GM20000 (cell line): Measurements from ENCODE around the gene LBX2.
A peak's percentile ranks its signal among the peaks of the same experiment; 100 is the strongest.

Experiments used
- DNase-seq: peaks from one replicate; pipeline ENCODE4 v3.0.0; 2012; ENCODE audit warnings: low spot score
- TF ChIP-seq, protein P1 (sequence below): IDR thresholded peaks from 2 replicates; pipeline ENCODE4 v1.5.1; 2012; ENCODE audit warnings: mild to moderate bottlenecking, control low read depth; ENCODE audit errors: extremely low read depth, missing control alignments

Gene LBX2

DNA sequence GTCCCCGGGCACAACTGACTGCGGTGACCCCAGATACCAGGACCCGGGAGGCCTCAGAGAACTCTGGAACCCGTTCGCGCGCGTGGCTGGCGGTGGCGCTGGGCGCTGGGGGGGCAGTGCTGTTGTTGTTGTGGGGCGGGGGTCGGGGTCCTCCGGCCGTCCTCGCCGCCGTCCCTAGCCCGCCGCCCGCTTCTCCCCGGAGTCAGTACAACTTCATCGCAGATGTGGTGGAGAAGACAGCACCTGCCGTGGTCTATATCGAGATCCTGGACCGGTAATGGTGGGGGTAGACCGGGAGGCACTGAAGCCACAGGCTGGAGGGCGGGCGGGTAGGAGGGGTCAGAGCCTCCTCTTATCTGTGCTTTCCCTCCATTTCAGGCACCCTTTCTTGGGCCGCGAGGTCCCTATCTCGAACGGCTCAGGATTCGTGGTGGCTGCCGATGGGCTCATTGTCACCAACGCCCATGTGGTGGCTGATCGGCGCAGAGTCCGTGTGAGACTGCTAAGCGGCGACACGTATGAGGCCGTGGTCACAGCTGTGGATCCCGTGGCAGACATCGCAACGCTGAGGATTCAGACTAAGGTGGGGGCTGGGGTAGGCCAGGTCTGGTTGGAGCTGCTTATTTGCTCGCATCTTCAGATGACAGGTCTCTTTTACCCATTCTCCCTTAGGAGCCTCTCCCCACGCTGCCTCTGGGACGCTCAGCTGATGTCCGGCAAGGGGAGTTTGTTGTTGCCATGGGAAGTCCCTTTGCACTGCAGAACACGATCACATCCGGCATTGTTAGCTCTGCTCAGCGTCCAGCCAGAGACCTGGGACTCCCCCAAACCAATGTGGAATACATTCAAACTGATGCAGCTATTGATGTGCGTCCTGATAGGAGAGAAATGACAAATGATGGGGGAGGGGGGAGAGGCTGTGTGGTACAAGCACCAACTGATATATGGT is 31.1 kb upstream of the LBX2 start:
- TF ChIP-seq, protein P1, sequence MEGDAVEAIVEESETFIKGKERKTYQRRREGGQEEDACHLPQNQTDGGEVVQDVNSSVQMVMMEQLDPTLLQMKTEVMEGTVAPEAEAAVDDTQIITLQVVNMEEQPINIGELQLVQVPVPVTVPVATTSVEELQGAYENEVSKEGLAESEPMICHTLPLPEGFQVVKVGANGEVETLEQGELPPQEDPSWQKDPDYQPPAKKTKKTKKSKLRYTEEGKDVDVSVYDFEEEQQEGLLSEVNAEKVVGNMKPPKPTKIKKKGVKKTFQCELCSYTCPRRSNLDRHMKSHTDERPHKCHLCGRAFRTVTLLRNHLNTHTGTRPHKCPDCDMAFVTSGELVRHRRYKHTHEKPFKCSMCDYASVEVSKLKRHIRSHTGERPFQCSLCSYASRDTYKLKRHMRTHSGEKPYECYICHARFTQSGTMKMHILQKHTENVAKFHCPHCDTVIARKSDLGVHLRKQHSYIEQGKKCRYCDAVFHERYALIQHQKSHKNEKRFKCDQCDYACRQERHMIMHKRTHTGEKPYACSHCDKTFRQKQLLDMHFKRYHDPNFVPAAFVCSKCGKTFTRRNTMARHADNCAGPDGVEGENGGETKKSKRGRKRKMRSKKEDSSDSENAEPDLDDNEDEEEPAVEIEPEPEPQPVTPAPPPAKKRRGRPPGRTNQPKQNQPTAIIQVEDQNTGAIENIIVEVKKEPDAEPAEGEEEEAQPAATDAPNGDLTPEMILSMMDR: no peak
- DNase-seq: peak; percentile 86

DNA sequence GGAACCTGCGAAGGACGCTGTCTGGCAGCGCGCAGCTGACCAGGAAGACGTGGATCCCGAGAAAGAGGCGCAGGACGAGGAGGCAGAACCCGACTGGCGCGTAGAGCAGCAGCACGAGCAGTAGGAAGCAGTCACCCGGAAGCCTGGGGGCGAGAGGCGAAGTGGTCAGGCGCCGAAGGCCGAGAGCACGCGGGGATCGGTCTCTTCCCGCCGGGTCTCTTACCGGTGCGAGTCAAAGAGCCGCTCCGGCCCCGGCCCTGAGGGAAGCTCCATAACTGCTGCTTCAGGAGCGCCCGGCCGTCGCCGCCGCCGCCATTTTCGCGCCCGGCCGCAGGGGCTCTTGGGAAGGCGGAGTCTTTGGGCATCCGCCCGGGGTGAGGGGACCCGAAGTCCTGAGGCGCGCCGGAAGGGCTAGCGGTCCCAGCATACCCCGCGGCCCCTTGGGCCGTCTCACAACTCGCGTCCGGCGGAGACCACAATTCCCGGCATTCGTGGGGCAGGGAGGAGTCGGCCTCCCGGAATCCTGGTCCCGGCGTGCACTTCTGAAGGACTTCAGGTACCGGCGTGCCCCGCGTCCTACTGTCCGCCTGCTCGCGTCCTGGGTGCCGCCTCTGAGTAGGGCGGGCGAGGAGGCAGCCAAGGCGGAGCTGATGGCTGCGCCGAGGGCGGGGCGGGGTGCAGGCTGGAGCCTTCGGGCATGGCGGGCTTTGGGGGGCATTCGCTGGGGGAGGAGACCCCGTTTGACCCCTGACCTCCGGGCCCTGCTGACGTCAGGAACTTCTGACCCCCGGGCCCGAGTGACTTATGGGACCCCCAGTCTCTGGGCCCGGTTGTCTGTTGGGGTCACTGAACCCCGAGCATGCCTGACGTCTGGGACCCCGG is 30.2 kb upstream of the LBX2 start, which contains the start of the genes AUP1 and HTRA2:
Gene AUP1, minus strand, starts transcription at position 350 of the 882 bp plus-strand sequence. Its CDS starts 77 bp downstream, at position 273.
Gene HTRA2, plus strand, starts transcription at position 577 of the 882 bp plus-strand sequence. Its CDS starts 74 bp downstream, at position 651.
- TF ChIP-seq, protein P1: no peak
- peak; percentile 97 for DNase-seq

DNA sequence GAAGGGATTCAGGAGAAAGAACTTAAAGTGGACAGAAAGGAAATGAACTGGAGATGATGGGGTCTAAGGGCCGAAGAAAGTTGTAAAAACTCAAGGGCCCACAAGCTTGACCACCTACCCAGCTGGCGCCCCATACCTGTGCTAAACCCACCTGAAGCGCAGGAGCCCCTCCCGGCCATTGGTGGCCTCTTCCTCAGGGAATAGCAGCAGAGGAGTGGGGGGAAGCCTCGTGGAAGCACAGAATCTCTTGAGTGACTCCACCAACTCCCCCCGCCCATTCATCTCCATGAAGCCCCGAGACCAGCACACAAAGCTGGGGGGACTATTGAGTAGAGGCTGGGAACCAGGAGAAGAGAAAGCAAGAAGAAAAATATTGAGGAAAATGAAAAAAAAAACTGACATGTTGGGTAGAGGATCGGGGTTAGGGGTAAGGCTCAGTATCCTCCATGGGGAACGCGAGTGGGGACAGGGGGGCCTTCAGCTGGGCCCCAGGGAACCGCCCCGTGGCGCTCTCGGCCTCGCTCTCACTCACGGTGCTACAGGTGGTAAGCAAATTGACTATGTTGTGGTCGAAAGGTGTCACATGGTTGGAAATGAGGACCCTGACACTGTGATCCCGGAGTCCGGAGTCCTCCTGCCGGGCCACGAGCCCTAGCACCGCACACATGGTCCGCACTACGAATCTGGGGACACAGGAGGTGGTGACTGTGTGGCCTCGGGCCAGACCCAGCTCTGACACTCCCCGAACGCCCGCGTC is 29.4 kb upstream of the LBX2 start:
- DNase-seq: peak; percentile 35
- TF ChIP-seq, protein P1: no peak

DNA sequence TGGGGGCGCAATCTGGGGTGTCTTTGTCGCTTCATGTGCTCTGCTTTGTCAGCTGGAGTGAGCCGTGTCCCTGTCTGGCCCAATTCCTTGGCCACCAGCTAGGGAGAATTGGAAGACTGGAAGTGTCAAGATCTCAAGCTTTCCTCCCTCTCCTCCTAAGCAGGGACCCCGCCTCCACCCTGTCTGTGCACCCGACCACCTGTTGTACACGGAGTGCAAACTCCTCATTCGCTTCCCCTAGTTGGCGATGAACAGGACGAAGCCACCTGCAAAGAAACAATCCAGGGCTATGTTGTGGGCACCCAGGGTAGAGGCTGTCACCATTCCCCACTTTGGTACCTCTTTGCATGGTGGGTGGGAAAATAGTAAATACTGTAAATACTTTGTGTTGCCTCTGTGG is 28.3 kb upstream of the LBX2 start:
- DNase-seq: no peak
- TF ChIP-seq, protein P1: no peak

DNA sequence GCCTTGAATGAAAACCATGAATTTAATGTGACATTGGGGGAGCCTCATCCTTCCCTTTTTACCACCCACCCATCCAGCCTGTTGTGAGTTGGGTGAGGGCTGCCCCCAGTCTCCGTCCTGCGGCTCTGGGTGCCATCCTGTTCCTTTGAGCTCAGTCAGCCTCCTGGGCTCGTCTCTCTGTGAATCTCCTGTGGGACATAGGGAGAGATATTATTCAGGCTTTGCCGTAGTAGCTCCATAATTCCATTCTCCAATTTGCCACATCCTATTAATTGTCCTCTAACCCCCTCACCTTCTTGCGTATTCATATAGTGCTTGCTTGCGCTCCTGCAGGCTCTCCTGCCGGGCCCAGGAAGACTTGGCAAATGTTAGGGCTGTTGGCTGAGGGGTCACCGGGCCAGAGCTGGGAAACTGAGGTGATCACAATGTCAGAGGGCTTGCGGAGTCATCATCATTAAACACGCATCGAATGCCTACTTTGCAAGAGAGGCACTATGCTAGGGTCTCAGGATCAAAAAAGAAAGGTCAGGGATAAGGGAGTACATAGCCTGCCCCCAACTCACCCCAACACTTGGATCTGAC is 27.3 kb upstream of the LBX2 start:
- TF ChIP-seq, protein P1: no peak

DNA sequence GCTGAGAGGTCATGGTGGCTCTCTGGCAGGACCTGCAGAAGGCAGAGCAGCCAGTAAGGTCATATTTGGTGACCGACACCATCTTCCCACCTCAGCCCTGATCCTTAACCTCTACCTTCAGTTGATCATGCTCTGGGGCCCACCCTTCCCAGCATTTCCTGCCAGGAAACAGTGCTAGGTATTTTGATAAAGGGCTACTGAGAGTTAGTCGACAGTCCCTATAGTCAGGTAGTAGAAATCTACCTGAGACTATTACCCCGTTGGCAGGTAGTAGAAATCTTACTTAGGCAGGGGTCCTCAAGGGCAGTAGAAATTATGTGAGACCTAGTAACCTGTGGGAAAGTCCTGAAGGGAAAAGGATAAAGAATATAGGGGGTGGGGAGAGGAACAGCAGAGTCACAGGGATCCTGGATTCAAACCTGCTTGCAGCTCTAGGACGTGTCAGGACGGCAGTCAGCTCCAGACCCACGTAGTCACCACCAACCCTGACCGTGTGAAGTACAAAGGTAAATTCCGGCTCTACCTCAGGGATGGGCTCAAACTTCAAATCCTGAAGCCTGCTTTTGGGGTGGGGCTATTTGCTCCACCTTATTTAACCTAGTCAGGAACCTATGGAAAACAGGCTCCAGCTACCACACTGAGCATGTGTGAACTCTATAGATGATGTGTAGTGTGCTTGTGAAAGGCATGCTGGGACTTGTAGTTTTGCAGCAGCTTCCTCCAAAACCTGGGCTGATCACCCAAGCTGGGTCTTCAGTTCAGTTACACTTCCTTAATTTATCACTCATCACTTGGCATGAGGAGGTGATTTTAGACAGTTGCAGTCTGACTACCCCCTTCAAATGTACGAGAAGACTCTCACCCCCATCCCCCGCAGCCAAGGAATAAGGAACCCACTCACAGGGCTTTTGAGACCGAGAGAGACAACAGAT is 26.6 kb upstream of the LBX2 start, which contains the start of gene DQX1:
Gene DQX1, minus strand, starts transcription at position 515 of the 932 bp plus-strand sequence. Its CDS starts 502 bp downstream, at position 13.
- TF ChIP-seq, protein P1: no peak
- DNase-seq: peak; percentile 65

More for the DNA sequence above, 27.3 kb upstream of the LBX2 start:
- DNase-seq: no peak
